ENCODE results near the gene FOSL2.

Gene FOSL2

DNA sequence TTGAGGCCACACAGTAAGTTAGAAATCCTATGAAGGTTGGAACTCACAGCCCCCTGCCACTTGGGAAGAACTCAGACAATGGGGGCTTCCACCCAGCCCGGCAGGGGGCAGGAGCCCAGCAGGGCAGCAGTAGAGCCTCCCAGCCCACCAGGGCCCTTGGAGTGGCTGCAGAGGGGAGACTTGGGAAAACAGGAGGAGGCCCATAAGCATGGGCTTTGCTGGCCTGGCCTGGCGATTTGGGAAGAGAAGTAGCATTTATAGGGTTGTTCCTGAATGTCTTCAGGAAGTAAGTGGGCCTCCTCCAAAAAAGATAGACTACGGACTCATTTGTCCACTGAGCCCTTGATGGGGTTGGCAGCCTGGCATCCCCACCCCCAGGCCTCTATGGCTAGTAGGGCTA, 17.4 kb upstream of the FOSL2 start:
- Histone ChIP-seq H3K27ac (replicated peaks) (no peak overlapping the region), H3K27me3 (ENCODE audit: insufficient read depth, poor library complexity, severe bottlenecking) (no peaks in the 10 kb centered on the region), H3K4me3 (replicated peaks; ENCODE audit: insufficient read depth, low read length) (no peak overlapping the region)
- TF ChIP-seq POLR2AphosphoS5 (IDR thresholded peaks at IDR 0.05; ENCODE audit: low read depth) (no peak), SPI1 (IDR thresholded peaks at IDR 0.05; ENCODE audit: borderline replicate concordance, low read depth) (no peak), GABPA (IDR thresholded peaks at IDR 0.05; ENCODE audit: low read depth) (no peak)
- TF ChIP-seq, protein P1, sequence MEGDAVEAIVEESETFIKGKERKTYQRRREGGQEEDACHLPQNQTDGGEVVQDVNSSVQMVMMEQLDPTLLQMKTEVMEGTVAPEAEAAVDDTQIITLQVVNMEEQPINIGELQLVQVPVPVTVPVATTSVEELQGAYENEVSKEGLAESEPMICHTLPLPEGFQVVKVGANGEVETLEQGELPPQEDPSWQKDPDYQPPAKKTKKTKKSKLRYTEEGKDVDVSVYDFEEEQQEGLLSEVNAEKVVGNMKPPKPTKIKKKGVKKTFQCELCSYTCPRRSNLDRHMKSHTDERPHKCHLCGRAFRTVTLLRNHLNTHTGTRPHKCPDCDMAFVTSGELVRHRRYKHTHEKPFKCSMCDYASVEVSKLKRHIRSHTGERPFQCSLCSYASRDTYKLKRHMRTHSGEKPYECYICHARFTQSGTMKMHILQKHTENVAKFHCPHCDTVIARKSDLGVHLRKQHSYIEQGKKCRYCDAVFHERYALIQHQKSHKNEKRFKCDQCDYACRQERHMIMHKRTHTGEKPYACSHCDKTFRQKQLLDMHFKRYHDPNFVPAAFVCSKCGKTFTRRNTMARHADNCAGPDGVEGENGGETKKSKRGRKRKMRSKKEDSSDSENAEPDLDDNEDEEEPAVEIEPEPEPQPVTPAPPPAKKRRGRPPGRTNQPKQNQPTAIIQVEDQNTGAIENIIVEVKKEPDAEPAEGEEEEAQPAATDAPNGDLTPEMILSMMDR (IDR thresholded peaks at IDR 0.05; ENCODE audit: insufficient read depth, low read length), result no peak
- TF ChIP-seq, protein P2, sequence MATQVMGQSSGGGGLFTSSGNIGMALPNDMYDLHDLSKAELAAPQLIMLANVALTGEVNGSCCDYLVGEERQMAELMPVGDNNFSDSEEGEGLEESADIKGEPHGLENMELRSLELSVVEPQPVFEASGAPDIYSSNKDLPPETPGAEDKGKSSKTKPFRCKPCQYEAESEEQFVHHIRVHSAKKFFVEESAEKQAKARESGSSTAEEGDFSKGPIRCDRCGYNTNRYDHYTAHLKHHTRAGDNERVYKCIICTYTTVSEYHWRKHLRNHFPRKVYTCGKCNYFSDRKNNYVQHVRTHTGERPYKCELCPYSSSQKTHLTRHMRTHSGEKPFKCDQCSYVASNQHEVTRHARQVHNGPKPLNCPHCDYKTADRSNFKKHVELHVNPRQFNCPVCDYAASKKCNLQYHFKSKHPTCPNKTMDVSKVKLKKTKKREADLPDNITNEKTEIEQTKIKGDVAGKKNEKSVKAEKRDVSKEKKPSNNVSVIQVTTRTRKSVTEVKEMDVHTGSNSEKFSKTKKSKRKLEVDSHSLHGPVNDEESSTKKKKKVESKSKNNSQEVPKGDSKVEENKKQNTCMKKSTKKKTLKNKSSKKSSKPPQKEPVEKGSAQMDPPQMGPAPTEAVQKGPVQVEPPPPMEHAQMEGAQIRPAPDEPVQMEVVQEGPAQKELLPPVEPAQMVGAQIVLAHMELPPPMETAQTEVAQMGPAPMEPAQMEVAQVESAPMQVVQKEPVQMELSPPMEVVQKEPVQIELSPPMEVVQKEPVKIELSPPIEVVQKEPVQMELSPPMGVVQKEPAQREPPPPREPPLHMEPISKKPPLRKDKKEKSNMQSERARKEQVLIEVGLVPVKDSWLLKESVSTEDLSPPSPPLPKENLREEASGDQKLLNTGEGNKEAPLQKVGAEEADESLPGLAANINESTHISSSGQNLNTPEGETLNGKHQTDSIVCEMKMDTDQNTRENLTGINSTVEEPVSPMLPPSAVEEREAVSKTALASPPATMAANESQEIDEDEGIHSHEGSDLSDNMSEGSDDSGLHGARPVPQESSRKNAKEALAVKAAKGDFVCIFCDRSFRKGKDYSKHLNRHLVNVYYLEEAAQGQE (IDR thresholded peaks at IDR 0.05; ENCODE audit: insufficient replicate concordance, low read depth), result no peak
- no peak for DNase-seq (ENCODE audit: low read depth in 1 of 2, low spot score in 1 of 2)

DNA sequence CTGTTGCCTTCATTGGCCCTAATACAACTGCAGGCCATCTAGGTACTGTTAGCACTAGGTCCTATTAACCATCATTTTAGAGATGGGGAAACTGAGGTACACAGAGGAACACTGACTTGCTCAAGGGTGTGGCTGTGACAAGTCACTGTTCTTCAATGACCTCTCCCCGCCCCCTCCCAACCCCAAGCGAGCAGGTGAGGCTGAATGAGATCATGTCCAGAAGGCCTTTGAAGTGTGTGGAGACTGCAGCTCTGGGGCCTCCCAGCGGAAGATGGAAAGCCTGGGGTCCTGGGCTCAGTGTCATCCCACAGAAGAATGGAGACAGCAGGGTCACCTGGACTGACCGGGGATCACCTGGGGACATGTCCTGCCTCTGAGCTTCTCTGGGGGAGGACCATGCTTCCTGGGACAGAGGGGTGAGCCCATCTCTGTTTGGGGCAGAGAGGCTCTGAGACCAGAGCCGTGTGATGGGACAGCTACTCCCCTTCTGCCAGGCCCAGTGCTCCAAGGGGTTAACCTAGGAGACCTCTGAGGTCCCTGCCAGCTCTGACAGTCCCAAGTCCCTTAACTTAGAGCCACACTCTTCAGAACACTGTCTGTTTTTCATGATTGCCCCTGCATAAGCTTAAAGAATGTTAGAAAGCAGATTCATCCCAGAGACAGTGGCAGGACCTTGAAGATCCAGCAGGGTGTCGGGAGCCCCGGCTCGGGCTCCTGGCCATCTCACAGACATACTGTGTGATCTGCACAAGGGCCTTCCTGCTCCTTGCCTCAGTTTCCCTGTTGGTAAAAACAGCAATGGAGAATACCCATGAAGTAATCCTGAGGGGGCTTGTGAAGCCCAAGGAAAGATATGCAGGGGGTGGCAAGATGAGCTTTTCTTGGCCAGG, 16.7 kb upstream of the FOSL2 start:
- Histone ChIP-seq H3K27ac (replicated peaks) (no peak overlapping the region), H3K4me3 (replicated peaks; ENCODE audit: insufficient read depth, low read length) (no peak overlapping the region), H3K27me3 (ENCODE audit: insufficient read depth, poor library complexity, severe bottlenecking) (no peaks in the 10 kb centered on the region)
- no peak for DNase-seq (ENCODE audit: low read depth in 1 of 2, low spot score in 1 of 2)
- TF ChIP-seq, protein P2 (IDR thresholded peaks at IDR 0.05; ENCODE audit: insufficient replicate concordance, low read depth), result no peak
- TF ChIP-seq, protein P1 (IDR thresholded peaks at IDR 0.05; ENCODE audit: insufficient read depth, low read length), result no peak
- TF ChIP-seq GABPA (IDR thresholded peaks at IDR 0.05; ENCODE audit: low read depth) (no peak), SPI1 (IDR thresholded peaks at IDR 0.05; ENCODE audit: borderline replicate concordance, low read depth) (no peak), POLR2AphosphoS5 (IDR thresholded peaks at IDR 0.05; ENCODE audit: low read depth) (no peak)

DNA sequence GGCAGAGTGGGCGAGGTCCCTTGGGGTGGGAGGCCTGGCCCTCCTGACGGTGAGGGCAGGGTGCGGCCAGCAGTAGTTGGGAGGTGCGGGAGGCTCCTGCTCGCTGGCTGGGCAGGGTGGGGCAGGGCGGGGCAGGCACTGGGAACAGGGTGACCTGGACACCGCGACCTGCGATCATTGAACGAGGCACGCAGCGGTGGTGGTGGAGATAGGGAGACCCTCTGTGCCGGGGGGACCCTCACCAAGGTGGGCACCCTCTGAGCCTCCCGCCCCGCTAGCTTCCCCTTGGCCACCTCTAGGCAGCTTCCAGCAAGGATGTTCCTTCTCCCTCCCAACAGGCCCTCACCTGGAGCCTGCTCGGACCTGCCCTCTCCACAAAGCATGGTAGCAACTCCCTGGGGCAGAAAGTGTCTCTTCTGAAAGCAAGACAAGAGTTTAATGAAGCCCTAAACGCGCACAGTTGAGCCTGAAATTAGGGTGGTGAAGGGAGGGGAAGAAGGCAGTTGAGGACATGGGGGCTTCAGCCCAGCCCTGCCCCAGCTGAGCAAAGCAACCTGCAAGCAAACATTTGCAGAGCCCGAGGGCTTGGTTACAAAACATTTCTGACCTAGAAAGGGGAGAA, 15.4 kb upstream of the FOSL2 start:
- no peaks in the 10 kb centered on the region for H3K27me3 ChIP-seq (ENCODE audit: insufficient read depth, poor library complexity, severe bottlenecking)
- peak overlapping the region; percentile 83 for H3K27ac ChIP-seq (replicated peaks)
- no peak for DNase-seq (ENCODE audit: low read depth in 1 of 2, low spot score in 1 of 2)
- no peak overlapping the region for H3K4me3 ChIP-seq (replicated peaks; ENCODE audit: insufficient read depth, low read length)
- TF ChIP-seq, protein P1 (IDR thresholded peaks at IDR 0.05; ENCODE audit: insufficient read depth, low read length), result no peak
- TF ChIP-seq SPI1 (IDR thresholded peaks at IDR 0.05; ENCODE audit: borderline replicate concordance, low read depth), result no peak
- TF ChIP-seq, protein P2 (IDR thresholded peaks at IDR 0.05; ENCODE audit: insufficient replicate concordance, low read depth), result no peak
- TF ChIP-seq GABPA (IDR thresholded peaks at IDR 0.05; ENCODE audit: low read depth), result no peak
- no peak for TF ChIP-seq POLR2AphosphoS5 (IDR thresholded peaks at IDR 0.05; ENCODE audit: low read depth)

Data from HL-60 (cell line).